CD8-positive, alpha-beta memory T cell (primary cell): ENCODE measurements around the gene UBE3B. TPM values are rescaled to one million over a fixed set of nuclear protein-coding genes. Genes with fewer than 3 reads are reported as not detected.

ENCODE experiments used
- CTCF ChIA-PET: fragments of 350-600 bp; sonication (Branson Sonifier 250); formaldehyde crosslinking; loops from one replicate; lab custom pipeline; 2021; ENCODE audit warnings: antibody characterized with exemption; lab: Charles Lee
- POLR2A ChIA-PET: fragments of 350-600 bp; sonication (Branson Sonifier 250); formaldehyde crosslinking; loops from one replicate; lab custom pipeline; 2021; ENCODE audit warnings: antibody characterized with exemption; lab: Charles Lee
- DNase-seq, 5 donors: peaks; one replicate each; pipeline versions ENCODE4 v3.0.0 to v3.0.0-alpha.2; 2020 to 2022; ENCODE audit warnings: mixed read lengths in 1 of 5
- H3K27ac ChIP-seq: one replicate; pipeline ENCODE4 v1.7.0; 2013; ENCODE audit warnings: low read depth, mild to moderate bottlenecking, low read length, moderate library complexity
- H3K27me3 ChIP-seq: 2 replicates; pipeline ENCODE4 v1.7.0; 2013; ENCODE audit warnings: low read length, mild to moderate bottlenecking; ENCODE audit not compliant: insufficient read depth, poor library complexity, severe bottlenecking
- H3K36me3 ChIP-seq: 2 replicates; pipeline ENCODE4 v1.7.0; 2013; ENCODE audit warnings: mild to moderate bottlenecking, low read length, moderate library complexity; ENCODE audit not compliant: insufficient read depth
- H3K4me1 ChIP-seq: 2 replicates; pipeline ENCODE4 v1.7.0; 2013; ENCODE audit warnings: mild to moderate bottlenecking, low read length, moderate library complexity; ENCODE audit not compliant: insufficient read depth
- H3K4me3 ChIP-seq: 2 replicates; pipeline ENCODE4 v1.7.0; 2013; ENCODE audit warnings: mild to moderate bottlenecking, low read length
- H3K9me3 ChIP-seq: 2 replicates; pipeline ENCODE4 v1.7.0; 2013; ENCODE audit warnings: mild to moderate bottlenecking, low read length
- H3K27ac Mint-ChIP-seq, 8 donors: one replicate each; pipeline ENCODE4 v1.8.0; 2020 to 2021; ENCODE audit warnings: mixed read lengths in 8 of 8, mild to moderate bottlenecking in 6 of 8, inconsistent platforms in 3 of 8, moderate library complexity in 3 of 8
- H3K27me3 Mint-ChIP-seq, 2 donors: one replicate each; pipeline ENCODE4 v1.8.0; 2020 to 2021; ENCODE audit warnings: mixed read lengths in 2 of 2, mild to moderate bottlenecking in 1 of 2, moderate library complexity in 1 of 2
- H3K36me3 Mint-ChIP-seq, 3 donors: one replicate each; pipeline ENCODE4 v1.8.0; 2020 to 2021; ENCODE audit warnings: mixed read lengths in 3 of 3, inconsistent platforms in 1 of 3, mild to moderate bottlenecking in 1 of 3
- H3K4me1 Mint-ChIP-seq, 3 donors: one replicate each; pipeline ENCODE4 v1.8.0; 2020 to 2021; ENCODE audit warnings: mixed read lengths in 3 of 3, inconsistent platforms in 1 of 3, mild to moderate bottlenecking in 1 of 3
- H3K4me3 Mint-ChIP-seq, 7 donors: one replicate each; pipeline ENCODE4 v1.8.0; 2020 to 2021; ENCODE audit warnings: mixed read lengths in 7 of 7, mild to moderate bottlenecking in 6 of 7, moderate library complexity in 4 of 7, inconsistent platforms in 2 of 7
- H3K9me3 Mint-ChIP-seq, 5 donors: one replicate each; pipeline ENCODE4 v1.8.0; 2020 to 2022; ENCODE audit warnings: mixed read lengths in 5 of 5, mild to moderate bottlenecking in 3 of 5, moderate library complexity in 2 of 5, inconsistent platforms in 1 of 5
- polyA plus RNA-seq: library from polyadenylated mRNA; unstranded; fragments of 300-500 nt; fragmentation: Illumina TruSeq; gene quantifications from one replicate; pipeline ENCODE4 v1.2.3, GENCODE V29; 2021
- total RNA-seq, 2 experiments: library from RNA; stranded (reverse); gene quantifications; one replicate each; pipeline ENCODE4 v1.2.3, GENCODE V29; 2021

The UBE3B gene
- total and polyA plus RNA-seq, 3 experiments from 2014 or later = 20.8 to 40.2 (median 38.3) TPM

GRCh38 chr12:109479761-109480160 lies 2.3 kb downstream of the UBE3B start:
- CTCF ChIA-PET = no interaction called here
- Mint-ChIP-seq H3K27me3 (no peaks in the 10 kb centered on the region), H3K4me1 (peaks cover 38 to 56% (median 45%) of the 10 kb centered on the region in 3 donors), H3K4me3 (peak overlapping the region in 4 of 7 donors; percentile 22 to 41 (median 24)), H3K9me3 (no peaks in the 10 kb centered on the region), H3K36me3 (peaks cover 0 to 37% (median 6%) of the 10 kb centered on the region in 3 donors), H3K27ac (no peak overlapping the region)
- peaks cover 30% of the 10 kb centered on the region for H3K4me1 ChIP-seq
- DNase-seq = no peak
- H3K4me3 ChIP-seq = no peak overlapping the region
- no peaks in the 10 kb centered on the region for H3K9me3 ChIP-seq
- H3K27me3 ChIP-seq = no peaks in the 10 kb centered on the region
- peaks cover 13% of the 10 kb centered on the region for H3K36me3 ChIP-seq
- H3K27ac ChIP-seq = no peak overlapping the region
- POLR2A ChIA-PET = no interaction called here

DNA sequence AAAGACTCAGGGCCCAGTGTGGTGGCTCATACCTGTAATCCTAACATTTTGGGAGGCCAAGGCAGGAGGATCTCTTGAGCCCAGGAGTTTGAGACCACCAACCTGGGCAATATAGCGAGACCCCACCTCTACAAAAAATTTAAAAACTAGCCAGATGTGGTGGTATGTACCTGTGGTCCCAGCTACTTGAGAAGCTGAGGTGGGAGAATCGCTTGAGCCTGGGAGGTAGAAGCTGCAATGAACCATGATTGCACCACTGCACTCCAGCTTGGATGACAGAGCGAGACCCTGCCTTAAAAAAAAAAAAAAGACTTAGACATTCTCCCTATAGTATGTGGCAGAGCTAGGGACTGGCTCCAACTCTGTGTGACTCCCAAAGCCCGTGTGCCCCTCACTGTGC lies 2.9 kb downstream of the UBE3B start:
- H3K4me1 ChIP-seq = peaks cover 30% of the 10 kb centered on the region
- H3K4me3 ChIP-seq = no peak overlapping the region
- Mint-ChIP-seq H3K4me1 (peaks cover 38 to 50% (median 42%) of the 10 kb centered on the region in 3 donors), H3K27me3 (no peaks in the 10 kb centered on the region), H3K9me3 (no peaks in the 10 kb centered on the region), H3K27ac (no peak overlapping the region), H3K36me3 (peaks cover 0 to 43% (median 11%) of the 10 kb centered on the region in 3 donors), H3K4me3 (peak overlapping the region in 1 of 7 donors; percentile 5)
- ChIA-PET POLR2A (no interaction called here), CTCF (no interaction called here)
- no peaks in the 10 kb centered on the region for H3K9me3 ChIP-seq
- H3K27ac ChIP-seq = no peak overlapping the region
- no peak for DNase-seq
- H3K36me3 ChIP-seq = peaks cover 19% of the 10 kb centered on the region
- no peaks in the 10 kb centered on the region for H3K27me3 ChIP-seq

DNA sequence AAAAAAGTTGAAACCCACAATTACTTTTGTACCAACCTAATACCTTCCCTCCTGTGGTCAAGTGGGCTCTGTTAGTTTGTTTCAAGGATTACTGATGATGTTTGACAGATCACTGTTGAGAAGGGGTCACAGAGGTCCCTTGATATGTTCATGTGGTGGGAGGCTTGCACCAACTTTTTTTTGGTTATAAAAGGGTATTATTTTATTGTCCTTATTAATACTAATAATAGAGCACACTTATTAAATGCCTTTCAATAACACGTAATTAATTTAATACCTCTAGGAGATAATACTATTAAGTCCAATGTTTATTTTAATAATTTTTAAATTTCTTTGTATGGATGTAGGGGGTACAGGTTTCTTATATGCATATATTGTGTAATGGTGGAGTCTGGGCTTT lies 4.4 kb downstream of the UBE3B start:
- Histone ChIP-seq H3K27ac (no peak overlapping the region), H3K4me3 (no peak overlapping the region), H3K36me3 (peaks cover 34% of the 10 kb centered on the region), H3K9me3 (no peaks in the 10 kb centered on the region), H3K4me1 (peaks cover 18% of the 10 kb centered on the region), H3K27me3 (no peaks in the 10 kb centered on the region)
- H3K36me3 Mint-ChIP-seq = peaks cover 0 to 58% (median 17%) of the 10 kb centered on the region in 3 donors
- DNase-seq = no peak
- no peaks in the 10 kb centered on the region for H3K9me3 Mint-ChIP-seq
- H3K27me3 Mint-ChIP-seq = no peaks in the 10 kb centered on the region
- no peak overlapping the region for H3K27ac Mint-ChIP-seq
- peaks cover 23 to 35% (median 27%) of the 10 kb centered on the region in 3 donors for H3K4me1 Mint-ChIP-seq
- CTCF ChIA-PET = no interaction called here
- H3K4me3 Mint-ChIP-seq = peak overlapping the region in 1 of 7 donors; percentile 51
- POLR2A ChIA-PET = no interaction called here

- ChIA-PET CTCF (no interaction called here), POLR2A (no interaction called here)
- no peaks in the 10 kb centered on the region for H3K9me3 Mint-ChIP-seq
- H3K36me3 Mint-ChIP-seq = peaks cover 0 to 59% (median 18%) of the 10 kb centered on the region in 3 donors
- H3K4me3 Mint-ChIP-seq = peak overlapping the region in 1 of 7 donors; percentile 51
- H3K27me3 ChIP-seq = no peaks in the 10 kb centered on the region
- no peak overlapping the region for H3K4me3 ChIP-seq
- H3K27ac ChIP-seq = no peak overlapping the region
- H3K9me3 ChIP-seq = no peaks in the 10 kb centered on the region
- H3K4me1 Mint-ChIP-seq = peaks cover 18 to 29% (median 21%) of the 10 kb centered on the region in 3 donors
- peak overlapping the region in 1 of 8 donors; percentile 2 for H3K27ac Mint-ChIP-seq
- DNase-seq = no peak
- peaks cover 18% of the 10 kb centered on the region for H3K4me1 ChIP-seq
- H3K27me3 Mint-ChIP-seq = no peaks in the 10 kb centered on the region
- peaks cover 41% of the 10 kb centered on the region for H3K36me3 ChIP-seq
These were observed 5.1 kb downstream of the UBE3B start for GRCh38 chr12:109482491-109482890.

DNA sequence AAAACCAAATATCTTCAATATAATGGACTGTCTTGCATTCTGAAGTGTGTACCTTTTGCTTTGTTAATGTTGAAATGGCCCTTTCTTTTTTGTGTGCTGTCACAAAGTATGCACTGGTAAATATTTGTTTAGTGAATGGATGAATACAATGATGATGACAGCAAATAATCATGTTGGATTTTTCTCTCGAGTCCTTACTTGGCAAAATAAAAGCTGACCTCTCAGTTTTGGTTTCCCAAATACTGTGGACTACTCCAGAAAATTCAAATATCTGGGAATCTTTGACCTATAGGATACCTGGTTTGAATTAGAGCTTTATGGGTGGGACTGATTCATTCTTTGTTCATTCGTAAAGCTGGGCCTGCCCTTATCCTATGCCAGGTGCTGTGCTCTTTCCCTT lies 5.5 kb downstream of the UBE3B start:
- peaks cover 16 to 26% (median 19%) of the 10 kb centered on the region in 3 donors for H3K4me1 Mint-ChIP-seq
- Histone ChIP-seq H3K9me3 (no peaks in the 10 kb centered on the region), H3K27ac (no peak overlapping the region), H3K36me3 (peaks cover 45% of the 10 kb centered on the region), H3K27me3 (no peaks in the 10 kb centered on the region), H3K4me1 (peaks cover 17% of the 10 kb centered on the region), H3K4me3 (no peak overlapping the region)
- no peaks in the 10 kb centered on the region for H3K9me3 Mint-ChIP-seq
- H3K27ac Mint-ChIP-seq = no peak overlapping the region
- H3K36me3 Mint-ChIP-seq = peaks cover 0 to 59% (median 20%) of the 10 kb centered on the region in 3 donors
- POLR2A ChIA-PET = no interaction called here
- DNase-seq = no peak
- peak overlapping the region in 1 of 7 donors; percentile 51 for H3K4me3 Mint-ChIP-seq
- CTCF ChIA-PET = no interaction called here
- H3K27me3 Mint-ChIP-seq = no peaks in the 10 kb centered on the region

DNA sequence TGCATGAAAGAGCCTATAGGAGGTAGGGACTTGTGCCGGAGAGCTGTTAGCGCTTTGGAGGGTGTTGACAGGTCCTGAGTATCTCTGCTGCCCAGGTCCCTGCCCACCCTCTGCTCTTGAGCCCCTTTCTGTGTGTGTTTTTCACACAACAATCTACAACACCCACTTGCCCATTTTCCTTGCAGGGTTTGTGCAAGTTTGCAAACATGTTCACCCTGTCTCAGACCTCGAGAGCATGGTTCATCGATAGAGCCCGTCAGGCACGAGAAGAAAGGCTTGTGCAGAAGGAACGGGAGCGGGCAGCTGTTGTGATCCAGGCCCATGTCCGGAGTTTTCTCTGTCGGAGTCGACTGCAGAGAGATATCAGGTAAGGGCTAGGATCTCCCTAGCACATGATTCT lies 5.9 kb downstream of the UBE3B start:
- peaks cover 0 to 61% (median 21%) of the 10 kb centered on the region in 3 donors for H3K36me3 Mint-ChIP-seq
- Histone ChIP-seq H3K9me3 (no peaks in the 10 kb centered on the region), H3K4me1 (peaks cover 12% of the 10 kb centered on the region), H3K27ac (no peak overlapping the region), H3K27me3 (no peaks in the 10 kb centered on the region), H3K36me3 (peaks cover 49% of the 10 kb centered on the region), H3K4me3 (no peak overlapping the region)
- no peak overlapping the region for H3K4me3 Mint-ChIP-seq
- POLR2A ChIA-PET = no interaction called here
- H3K27me3 Mint-ChIP-seq = no peaks in the 10 kb centered on the region
- CTCF ChIA-PET = no interaction called here
- H3K9me3 Mint-ChIP-seq = no peaks in the 10 kb centered on the region
- peaks cover 13 to 21% (median 15%) of the 10 kb centered on the region in 3 donors for H3K4me1 Mint-ChIP-seq
- no peak overlapping the region for H3K27ac Mint-ChIP-seq
- DNase-seq = no peak

DNA sequence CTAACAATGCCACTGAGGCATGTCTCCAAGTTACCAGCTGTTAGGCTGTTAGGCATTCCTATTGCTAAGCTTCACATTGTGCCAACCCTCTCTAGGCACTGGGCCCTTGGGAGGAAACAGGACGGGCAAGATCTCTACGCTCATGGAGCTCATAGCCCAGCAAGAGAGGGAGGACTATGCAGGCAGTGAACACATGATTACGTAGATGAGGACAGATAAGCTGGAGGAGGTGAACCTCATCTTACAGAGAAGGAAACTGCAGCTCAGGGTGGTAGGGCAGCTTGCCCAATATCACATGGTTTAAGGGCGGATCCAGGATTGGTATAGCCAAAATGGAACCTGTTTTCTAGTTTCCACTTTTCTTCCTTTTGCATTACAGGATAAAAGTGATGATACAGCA lies 7.8 kb downstream of the UBE3B start:
- POLR2A ChIA-PET = no interaction called here
- Mint-ChIP-seq H3K27ac (no peak overlapping the region), H3K9me3 (no peaks in the 10 kb centered on the region), H3K27me3 (peaks cover 0 to 3% of the 10 kb centered on the region in 2 donors), H3K4me3 (no peak overlapping the region), H3K36me3 (peaks cover 5 to 80% (median 32%) of the 10 kb centered on the region in 3 donors), H3K4me1 (peaks cover 0 to 4% (median 1%) of the 10 kb centered on the region in 3 donors)
- peaks cover 68% of the 10 kb centered on the region for H3K36me3 ChIP-seq
- no peaks in the 10 kb centered on the region for H3K27me3 ChIP-seq
- CTCF ChIA-PET = no interaction called here
- no peaks in the 10 kb centered on the region for H3K9me3 ChIP-seq
- DNase-seq = no peak
- H3K4me1 ChIP-seq = no peaks in the 10 kb centered on the region
- no peak overlapping the region for H3K27ac ChIP-seq
- H3K4me3 ChIP-seq = no peak overlapping the region

DNA sequence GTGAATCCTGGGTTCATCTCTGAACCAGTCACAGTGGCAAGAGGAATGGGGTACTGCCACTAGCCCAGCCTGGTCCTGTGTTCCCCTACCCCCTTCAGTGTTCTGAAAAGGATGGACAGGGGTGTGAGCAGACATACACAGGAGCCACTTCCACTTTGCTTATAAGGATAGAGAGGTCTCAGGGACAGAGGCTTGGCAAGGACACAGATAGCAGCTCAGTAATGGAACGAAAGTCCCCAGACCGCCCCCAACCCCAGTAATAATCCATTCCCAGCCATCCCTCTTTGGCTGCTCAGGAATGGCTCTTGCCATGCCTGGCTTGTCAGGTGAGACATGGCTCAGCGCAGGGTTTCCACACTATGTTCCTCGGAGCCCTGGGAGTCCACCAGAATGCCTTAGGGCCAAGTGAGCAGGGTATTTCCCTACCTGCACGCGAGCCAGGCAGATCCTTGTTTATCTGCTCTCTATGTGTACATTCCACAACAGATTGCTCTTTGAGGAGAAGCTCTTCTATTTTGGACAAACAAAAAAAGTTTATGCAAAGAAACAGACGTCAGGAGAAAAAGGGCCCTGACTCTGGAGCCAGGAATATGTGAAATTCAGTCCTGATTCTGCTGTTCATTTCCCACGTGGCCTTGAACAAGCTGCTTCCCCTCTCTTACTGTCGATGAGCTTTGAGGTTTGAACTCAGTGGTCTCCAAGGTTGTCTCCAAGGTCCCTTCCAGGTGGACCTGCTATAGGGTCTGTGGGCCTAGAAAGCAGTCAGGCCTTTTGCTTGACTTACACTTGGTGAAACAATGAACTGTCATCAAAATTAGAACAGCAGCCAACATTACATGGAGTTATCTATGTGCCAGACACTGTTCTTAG lies 10.0 kb downstream of the UBE3B start:
- H3K27me3 ChIP-seq = no peaks in the 10 kb centered on the region
- Mint-ChIP-seq H3K4me3 (no peak overlapping the region), H3K36me3 (peaks cover 5 to 97% (median 35%) of the 10 kb centered on the region in 3 donors), H3K9me3 (no peaks in the 10 kb centered on the region), H3K4me1 (no peaks in the 10 kb centered on the region), H3K27ac (no peak overlapping the region), H3K27me3 (peaks cover 0 to 3% of the 10 kb centered on the region in 2 donors)
- CTCF ChIA-PET = no interaction called here
- no peak overlapping the region for H3K27ac ChIP-seq
- no peak for DNase-seq
- POLR2A ChIA-PET = no interaction called here
- H3K9me3 ChIP-seq = no peaks in the 10 kb centered on the region
- H3K4me3 ChIP-seq = no peak overlapping the region
- H3K36me3 ChIP-seq = peaks cover 69% of the 10 kb centered on the region
- no peaks in the 10 kb centered on the region for H3K4me1 ChIP-seq
